Panc1 (cell line): ENCODE data around the gene IL17B.

Experiments
- POLR2AphosphoS5 ChIP-seq: IDR thresholded peaks from 2 replicates; pipeline ENCODE4 v1.6.1; 2012; ENCODE audit warnings: mild to moderate bottlenecking, low read depth, low read length, moderate library complexity
- SIN3A ChIP-seq: IDR thresholded peaks from 2 replicates; pipeline ENCODE4 v1.6.1; 2012; ENCODE audit warnings: low read depth, mild to moderate bottlenecking, low read length, moderate library complexity, borderline replicate concordance; ENCODE audit not compliant: insufficient read depth
- TCF7L2 ChIP-seq: IDR thresholded peaks from 2 replicates; pipeline ENCODE4 v1.6.1; 2011; ENCODE audit warnings: mild to moderate bottlenecking, low read depth, low read length, inconsistent platforms
- TF ChIP-seq, protein P1 (sequence below): fragments of 450-650 bp; IDR thresholded peaks from 2 replicates; pipeline ENCODE4 v1.5.1; 2017; ENCODE audit warnings: mild to moderate bottlenecking

DNA sequence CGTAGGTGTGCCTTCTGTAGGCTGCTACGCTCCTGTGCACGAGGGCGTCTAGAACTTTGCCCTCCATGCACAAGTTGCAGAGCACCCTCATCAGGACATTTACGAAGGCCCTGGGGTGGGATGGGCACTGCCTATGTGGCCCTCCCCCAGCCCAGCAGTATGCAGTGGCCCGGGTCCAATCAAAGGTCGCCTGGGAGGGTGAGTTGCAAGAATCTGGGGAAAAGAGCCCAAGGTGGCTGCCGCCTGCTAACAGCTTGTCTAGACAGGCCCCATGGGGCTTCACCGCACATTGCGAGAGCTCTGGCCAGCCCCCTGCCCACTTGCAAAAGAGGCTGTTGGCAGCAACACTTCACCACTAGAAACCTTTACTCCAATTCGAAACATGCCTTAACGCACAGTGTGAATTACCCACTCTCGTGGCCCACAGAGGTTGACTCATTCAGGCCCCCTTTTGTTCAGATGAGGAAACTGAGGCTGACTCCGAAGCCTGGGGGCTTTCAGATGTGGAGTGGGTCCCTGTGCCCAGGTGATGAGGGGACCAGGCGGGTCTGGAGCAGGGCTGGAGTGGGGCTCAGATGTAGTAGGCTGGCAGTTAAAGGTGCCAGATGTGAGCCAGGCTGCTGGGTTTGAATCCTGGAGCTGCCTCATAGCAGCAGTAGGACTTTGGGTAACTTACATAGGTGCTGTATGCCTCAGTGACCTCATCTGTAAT, 31.8 kb upstream of the IL17B start:
- TF ChIP-seq, protein P1, sequence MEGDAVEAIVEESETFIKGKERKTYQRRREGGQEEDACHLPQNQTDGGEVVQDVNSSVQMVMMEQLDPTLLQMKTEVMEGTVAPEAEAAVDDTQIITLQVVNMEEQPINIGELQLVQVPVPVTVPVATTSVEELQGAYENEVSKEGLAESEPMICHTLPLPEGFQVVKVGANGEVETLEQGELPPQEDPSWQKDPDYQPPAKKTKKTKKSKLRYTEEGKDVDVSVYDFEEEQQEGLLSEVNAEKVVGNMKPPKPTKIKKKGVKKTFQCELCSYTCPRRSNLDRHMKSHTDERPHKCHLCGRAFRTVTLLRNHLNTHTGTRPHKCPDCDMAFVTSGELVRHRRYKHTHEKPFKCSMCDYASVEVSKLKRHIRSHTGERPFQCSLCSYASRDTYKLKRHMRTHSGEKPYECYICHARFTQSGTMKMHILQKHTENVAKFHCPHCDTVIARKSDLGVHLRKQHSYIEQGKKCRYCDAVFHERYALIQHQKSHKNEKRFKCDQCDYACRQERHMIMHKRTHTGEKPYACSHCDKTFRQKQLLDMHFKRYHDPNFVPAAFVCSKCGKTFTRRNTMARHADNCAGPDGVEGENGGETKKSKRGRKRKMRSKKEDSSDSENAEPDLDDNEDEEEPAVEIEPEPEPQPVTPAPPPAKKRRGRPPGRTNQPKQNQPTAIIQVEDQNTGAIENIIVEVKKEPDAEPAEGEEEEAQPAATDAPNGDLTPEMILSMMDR, result no peak
- TF ChIP-seq POLR2AphosphoS5 (no peak), TCF7L2 (no peak), SIN3A (no peak)
